Kasumi-1 (cell line): ENCODE results near the gene MMRN2.

Experiments
- DNase-seq, 2 experiments: peaks; one replicate each; lab custom pipeline; 2025; lab: John Stamatoyannopoulos, UW

Gene MMRN2

GRCh38 chr10:86969421-86970041, 12.1 kb upstream of the MMRN2 start:
- no peak for DNase-seq

- no peak for DNase-seq
Observed at GRCh38 chr10:86968994-86969355, 11.6 kb upstream of the MMRN2 start.

DNA sequence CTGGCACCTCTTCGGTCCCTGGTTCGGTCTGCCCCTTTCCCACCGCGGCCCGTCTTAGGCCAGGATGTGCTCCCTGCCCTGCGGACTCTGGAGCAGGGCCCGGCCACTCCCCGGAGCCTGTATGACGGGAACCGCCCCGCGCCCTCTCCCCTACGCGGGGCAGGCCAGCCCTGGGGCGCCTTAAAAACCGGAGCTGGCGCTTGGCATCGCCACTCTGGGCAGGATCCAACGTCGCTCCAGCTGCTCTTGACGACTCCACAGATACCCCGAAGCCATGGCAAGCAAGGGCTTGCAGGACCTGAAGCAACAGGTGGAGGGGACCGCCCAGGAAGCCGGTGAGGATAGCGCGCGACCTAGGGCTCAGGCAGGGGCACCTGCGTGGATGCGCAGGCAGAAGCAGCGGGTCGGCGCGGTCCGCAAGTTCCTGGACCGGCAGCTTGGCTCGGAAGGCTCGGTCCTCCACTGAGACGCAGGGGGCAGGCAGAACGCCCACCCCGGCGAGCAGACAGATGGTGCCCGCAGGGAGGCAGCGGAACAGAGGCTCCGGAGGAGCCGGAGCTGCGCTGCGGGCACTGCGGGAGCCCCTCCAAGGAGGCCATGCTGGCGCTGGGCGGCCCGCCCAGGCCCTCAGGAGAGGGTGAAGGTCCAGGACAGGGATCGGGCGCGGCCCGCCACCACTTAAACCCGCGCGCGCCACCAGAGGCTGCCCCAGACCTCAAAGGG, 11.0 kb upstream of the MMRN2 start, which contains the start of gene ADIRF:
ADIRF (plus strand) TSS at position 212 of the 723 bp plus-strand sequence; CDS start at position 275, 63 bp downstream.
- no peak for DNase-seq

DNA sequence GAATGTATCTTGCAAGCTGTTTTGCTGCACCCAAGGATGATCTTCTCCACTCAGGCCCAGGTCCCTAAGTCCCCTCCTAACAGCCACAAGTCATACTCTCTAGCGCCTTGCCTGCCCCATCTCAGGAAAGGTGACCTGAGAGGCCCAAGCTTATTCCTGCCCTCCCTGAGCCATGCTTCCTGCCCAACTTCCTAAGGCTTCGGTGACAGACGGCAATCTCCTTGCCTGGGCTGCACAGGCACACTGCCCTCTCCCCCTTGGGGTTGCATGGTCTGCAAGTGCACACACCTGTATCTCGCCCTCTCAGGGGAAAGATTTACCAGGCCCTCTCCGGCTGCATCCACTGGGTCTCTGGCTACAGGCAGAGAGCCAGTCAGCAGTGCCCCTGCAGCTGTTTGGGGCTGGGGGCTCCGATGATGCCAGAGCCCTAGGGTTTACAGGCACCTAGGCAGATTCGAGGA, 10.1 kb upstream of the MMRN2 start:
- DNase-seq = no peak

GRCh38 chr10:86965986-86966654, 8.7 kb upstream of the MMRN2 start:
- no peak for DNase-seq

DNA sequence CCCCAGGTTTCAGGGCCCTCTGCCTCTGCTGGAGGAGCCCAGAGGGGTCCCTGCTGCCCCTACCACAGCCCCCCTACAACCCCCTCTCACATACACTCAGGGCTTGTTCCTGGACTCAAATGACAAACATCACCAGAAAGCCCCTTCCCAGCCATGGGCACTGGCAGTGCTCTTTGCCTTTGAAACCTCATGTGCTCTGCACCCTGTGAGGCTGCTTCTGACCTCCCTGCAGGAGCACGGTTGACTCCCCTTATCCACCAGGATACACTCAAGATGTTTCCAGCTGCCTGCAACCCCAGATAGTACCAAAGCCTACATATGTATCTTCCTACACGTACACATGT, 7.4 kb upstream of the MMRN2 start:
- DNase-seq = no peak

- no peak for DNase-seq
Observed at GRCh38 chr10:86964061-86964846, 6.8 kb upstream of the MMRN2 start.

- no peak for DNase-seq
Observed at GRCh38 chr10:86963341-86963919, 6.0 kb upstream of the MMRN2 start.

GRCh38 chr10:86962981-86963310, 5.5 kb upstream of the MMRN2 start:
- DNase-seq = no peak

DNA sequence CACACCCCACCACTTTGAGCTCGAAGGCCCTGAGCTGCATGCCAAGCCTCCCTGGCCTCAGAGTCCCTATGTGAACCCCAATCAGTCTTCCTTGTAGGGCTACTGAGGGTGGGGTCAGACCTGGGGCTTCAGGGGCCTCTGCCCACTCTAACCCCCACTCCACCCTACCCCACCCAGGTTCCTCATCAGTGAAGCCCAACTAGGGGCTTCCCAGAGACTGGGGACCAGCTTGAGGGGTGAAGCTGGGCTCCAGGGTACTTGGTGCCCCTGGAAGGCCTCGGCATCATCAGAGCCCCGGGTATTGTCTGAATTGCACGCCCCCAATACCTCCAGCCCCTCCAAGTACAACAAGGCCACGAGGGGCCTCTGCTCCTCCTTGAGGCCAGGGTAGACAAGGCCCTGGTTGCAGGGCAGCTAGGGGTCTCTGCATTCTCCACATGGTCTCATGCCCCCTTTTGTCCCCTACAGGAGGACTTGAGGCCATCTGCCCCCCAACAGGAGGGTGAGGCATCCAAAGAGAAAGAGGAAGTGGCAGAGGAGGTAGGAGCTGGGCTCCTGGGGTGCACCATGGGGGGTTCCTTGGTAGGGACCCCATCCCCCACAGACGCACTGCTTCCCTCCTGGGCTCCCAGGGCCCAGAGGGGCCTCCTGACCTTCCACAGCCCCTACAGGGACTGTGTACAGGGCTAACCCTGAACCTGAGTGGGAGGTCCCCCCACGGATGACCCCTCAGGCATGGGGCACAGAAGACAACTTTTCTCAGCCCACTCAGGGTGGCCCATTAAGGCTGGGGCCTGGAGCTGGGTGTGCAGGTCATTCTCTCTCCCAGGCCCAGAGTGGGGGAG, 4.9 kb upstream of the MMRN2 start:
- no peak for DNase-seq

DNA sequence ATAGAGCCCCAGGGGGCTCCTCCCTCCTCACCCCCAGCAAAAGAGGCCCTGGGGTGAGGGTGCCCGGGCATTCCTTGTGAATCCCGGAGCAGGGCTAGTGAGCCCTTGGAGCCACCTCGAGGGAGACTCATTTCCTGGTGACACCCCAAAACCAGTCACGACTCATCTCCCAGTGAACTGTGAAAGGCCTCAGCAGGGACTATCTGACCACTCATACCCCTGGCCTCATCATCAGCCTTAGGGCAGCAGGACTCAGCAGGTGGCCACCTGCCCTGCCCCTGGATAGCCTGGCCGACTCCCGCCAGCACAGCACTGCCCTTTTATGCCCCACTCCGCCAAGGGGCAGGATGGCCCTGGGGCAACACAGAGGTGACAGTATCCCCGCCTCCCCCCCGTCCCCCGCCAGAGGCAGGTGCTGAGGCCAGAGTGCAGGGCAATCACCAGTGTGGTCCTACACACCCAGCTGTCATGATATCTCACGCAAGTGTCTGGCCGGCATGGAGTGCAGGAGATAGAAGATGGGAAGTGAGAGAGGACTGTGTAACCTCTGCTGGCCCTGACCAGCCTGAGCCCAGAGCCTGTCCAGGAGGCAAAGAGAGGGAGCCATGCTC, 4.2 kb upstream of the MMRN2 start:
- DNase-seq = no peak

DNA sequence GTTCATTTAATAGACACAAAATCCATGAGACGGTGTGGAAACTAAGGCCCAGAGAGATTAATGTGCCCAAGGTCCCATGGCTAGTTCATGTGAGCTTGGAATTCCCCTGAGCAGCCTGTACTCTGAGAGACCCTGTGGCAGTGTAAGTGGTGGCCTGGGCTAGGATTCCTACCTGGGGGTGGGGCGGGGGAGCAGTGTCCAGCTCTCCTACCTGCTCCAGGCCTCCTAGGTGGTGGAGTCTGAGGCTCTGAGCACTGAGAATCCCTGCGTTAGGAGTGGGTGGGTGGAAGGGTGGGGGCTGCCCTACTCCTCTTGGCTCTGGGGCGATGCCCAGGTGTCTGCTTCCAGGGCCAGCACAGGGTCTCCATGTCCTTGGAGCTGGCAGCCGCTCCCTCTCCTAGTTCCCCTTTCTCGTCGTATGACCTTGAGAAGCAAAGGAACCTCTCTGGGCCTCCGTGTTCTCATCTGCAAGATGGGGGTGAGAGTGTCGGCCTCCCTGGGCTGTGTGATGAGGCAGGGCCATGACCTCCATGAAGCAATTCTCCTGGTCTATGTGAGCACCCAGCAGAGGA, 3.5 kb upstream of the MMRN2 start:
- no peak for DNase-seq

GRCh38 chr10:86960003-86960862, 2.8 kb upstream of the MMRN2 start:
- peak; percentile 87 to 92 for DNase-seq

DNA sequence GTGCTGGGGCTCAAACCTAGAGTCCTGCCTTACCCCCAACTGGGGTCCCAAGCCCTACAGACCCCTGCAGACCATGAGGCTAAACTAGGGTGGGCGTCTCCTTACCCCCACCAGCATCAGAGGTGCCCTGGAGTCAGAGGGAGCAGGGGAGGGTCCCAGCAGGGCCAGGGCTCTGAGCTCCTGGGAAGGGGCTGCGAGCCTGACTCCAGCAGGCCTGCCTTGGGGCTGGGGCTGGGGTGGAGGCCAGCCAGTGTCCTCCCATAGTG, 2.3 kb upstream of the MMRN2 start:
- no peak for DNase-seq

GRCh38 chr10:86958901-86959736, 1.7 kb upstream of the MMRN2 start:
- no peak for DNase-seq

DNA sequence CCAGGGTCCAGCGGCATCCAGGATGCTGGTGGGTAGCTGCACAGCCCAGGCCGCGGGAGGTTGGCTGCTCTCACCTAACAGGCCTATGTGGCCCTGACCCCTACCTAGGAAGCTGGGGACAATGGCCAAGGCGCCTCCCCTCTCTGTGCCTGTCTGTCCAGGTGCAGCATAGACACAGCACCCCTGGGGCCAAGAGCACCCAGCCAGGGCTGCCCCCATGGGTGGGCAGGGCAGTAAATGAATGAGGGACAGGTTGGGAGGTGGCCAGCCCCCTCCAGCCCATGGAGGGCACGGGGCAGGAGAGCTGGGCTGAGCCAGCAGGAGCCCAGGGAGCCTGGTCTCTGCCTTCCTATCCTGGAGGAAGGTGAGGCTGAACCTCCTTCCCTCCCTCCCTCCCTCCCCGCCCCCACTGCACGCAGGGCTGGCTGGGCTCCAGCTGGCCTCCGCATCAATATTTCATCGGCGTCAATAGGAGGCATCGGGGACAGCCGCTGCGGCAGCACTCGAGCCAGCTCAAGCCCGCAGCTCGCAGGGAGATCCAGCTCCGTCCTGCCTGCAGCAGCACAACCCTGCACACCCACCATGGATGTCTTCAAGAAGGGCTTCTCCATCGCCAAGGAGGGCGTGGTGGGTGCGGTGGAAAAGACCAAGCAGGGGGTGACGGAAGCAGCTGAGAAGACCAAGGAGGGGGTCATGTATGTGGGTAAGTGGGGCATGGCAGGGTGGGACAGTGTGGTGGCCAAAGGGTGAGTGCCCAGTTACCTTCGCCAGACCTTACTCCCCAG, 893 bp upstream of the MMRN2 start, which contains the start of gene SNCG:
SNCG (plus strand) TSS at position 484 of the 785 bp plus-strand sequence; CDS start at position 583, 99 bp downstream.
- DNase-seq = no peak

GRCh38 chr10:86956848-86957448, 467 bp downstream of the MMRN2 start:
- no peak for DNase-seq
